HCT116 (cell line): ENCODE data around the gene ZSCAN30. TPM values are rescaled to one million over a fixed set of nuclear protein-coding genes. Genes with fewer than 3 reads are reported as not detected.

ENCODE experiments used
- ATAC-seq: fragments of 200-7000 bp; cut with Tn5 transposase; 2 replicates; pipeline ENCODE4 v1.9.1; 2020; ENCODE audit warnings: mild to moderate bottlenecking, moderate library complexity
- BruUV-seq: library from RNA; stranded (reverse); fragments of 400-500 nt; replicated peaks from 2 replicates; lab custom pipeline; 2021; lab: Mats Ljungman, UMichigan
- CTCF ChIA-PET: fragments of 300-600 bp; sonication (Branson Sonifier 250); formaldehyde crosslinking; loops from one replicate; lab custom pipeline; 2021; ENCODE audit warnings: antibody characterized with exemption; lab: Charles Lee
- POLR2A ChIA-PET: fragments of 300-600, 350-600 bp; sonication (Branson Sonifier 250); formaldehyde crosslinking; loops from one replicate; lab custom pipeline; 2021; ENCODE audit warnings: antibody characterized with exemption; lab: Charles Lee
- RAD21 ChIA-PET, 2 experiments: fragments of 300-600 bp; sonication (Branson Sonifier 250); formaldehyde crosslinking; loops; one replicate each; lab custom pipeline; 2023; ENCODE audit warnings: low total read pairs in 2 of 2; ENCODE audit not compliant: uncharacterized antibody in 2 of 2, unreplicated experiment in 2 of 2, low non-redundant PET in 1 of 2; lab: Charles Lee
- DNase-seq: peaks from one replicate; pipeline ENCODE4 v3.0.0-alpha.2; 2010; ENCODE audit warnings: low read depth, low spot score
- H2AFZ ChIP-seq: fragments of 200-600 bp; shearing (Covaris generic), sonication (generic); 2 replicates; pipeline ENCODE4 v1.6.1; 2017; ENCODE audit warnings: low read depth, mixed run types, mixed read lengths, antibody characterized with exemption, low read length; ENCODE audit not compliant: poor library complexity, severe bottlenecking
- H3K27ac ChIP-seq: 2 replicates; pipeline ENCODE4 v1.5.1; 2012; ENCODE audit warnings: low read depth, low read length
- H3K27me3 ChIP-seq: fragments of 200-600 bp; sonication (generic); 2 replicates; pipeline ENCODE4 v1.6.1; 2016; ENCODE audit warnings: mixed run types, low read length, mixed read lengths; ENCODE audit not compliant: insufficient read depth
- H3K36me3 ChIP-seq, 2 experiments: fragments of 200-500 bp in 1 of 2; fragments of 200-600 bp in 1 of 2; sonication (Bioruptor generic) in 1 of 2; sonication (generic) in 1 of 2; 2 replicates each; pipeline versions ENCODE4 v1.5.1 to v1.6.1; 2014 to 2016; ENCODE audit warnings: low read length in 2 of 2, inconsistent platforms in 1 of 2, mixed read lengths in 1 of 2, mixed run types in 1 of 2; ENCODE audit not compliant: insufficient read depth in 2 of 2, control insufficient read depth in 1 of 2
- H3K4me1 ChIP-seq, 2 experiments: fragments of 200-600 bp in 1 of 2; sonication (generic) in 1 of 2; 2 replicates each; pipeline versions ENCODE4 v1.5.1 to v1.6.1; 2012 to 2017; ENCODE audit warnings: low read length in 2 of 2, inconsistent platforms in 1 of 2, mild to moderate bottlenecking in 1 of 2, mixed read lengths in 1 of 2, mixed run types in 1 of 2, moderate library complexity in 1 of 2; ENCODE audit not compliant: insufficient read depth in 2 of 2, control insufficient read depth in 1 of 2
- H3K4me2 ChIP-seq: fragments of 200-600 bp; sonication (generic); 2 replicates; pipeline ENCODE4 v1.6.1; 2017; ENCODE audit warnings: mixed run types, low read length, mixed read lengths
- H3K4me3 ChIP-seq, 2 experiments: fragments of 200-600 bp in 1 of 2; sonication (generic) in 1 of 2; replicated peaks in 1 of 2; 2 replicates each; pipeline ENCODE4 v1.5.1; 2011 to 2016; ENCODE audit warnings: low read length in 2 of 2, control low read depth in 1 of 2, low read depth in 1 of 2, mild to moderate bottlenecking in 1 of 2, mixed read lengths in 1 of 2, mixed run types in 1 of 2
- H3K79me2 ChIP-seq: fragments of 200-600 bp; sonication (generic); 2 replicates; pipeline ENCODE4 v1.6.1; 2017; ENCODE audit warnings: mild to moderate bottlenecking, mixed run types, low read length, moderate library complexity, mixed read lengths; ENCODE audit not compliant: insufficient read depth
- H3K9ac ChIP-seq: fragments of 200-600 bp; sonication (generic); 2 replicates; pipeline ENCODE4 v1.6.1; 2016; ENCODE audit warnings: low read length, mixed read lengths
- H3K9me2 ChIP-seq: fragments of 200-600 bp; sonication (generic), shearing (Covaris generic); 2 replicates; pipeline ENCODE4 v1.6.1; 2017; ENCODE audit warnings: mixed run types, mild to moderate bottlenecking, moderate library complexity; ENCODE audit not compliant: insufficient read depth
- H3K9me3 ChIP-seq, 2 experiments: fragments of 200-500 bp in 1 of 2; fragments of 200-600 bp in 1 of 2; sonication (Bioruptor generic) in 1 of 2; sonication (generic) in 1 of 2; 2 replicates each; pipeline ENCODE4 v1.6.1; 2014 to 2017; ENCODE audit warnings: low read length in 2 of 2, mixed read lengths in 2 of 2, inconsistent platforms in 1 of 2, low read depth in 1 of 2, mild to moderate bottlenecking in 1 of 2, mixed run types in 1 of 2, moderate library complexity in 1 of 2; ENCODE audit not compliant: control insufficient read depth in 1 of 2, insufficient read depth in 1 of 2
- H4K20me1 ChIP-seq: fragments of 200-600 bp; sonication (generic), shearing (Covaris generic); 2 replicates; pipeline ENCODE4 v1.6.1; 2017; ENCODE audit warnings: mixed run types, mild to moderate bottlenecking, moderate library complexity; ENCODE audit not compliant: insufficient read depth
- CBX3 ChIP-seq: IDR thresholded peaks from 2 replicates; pipeline ENCODE4 v1.6.1; 2012; ENCODE audit warnings: low read depth
- CEBPB ChIP-seq: IDR thresholded peaks from 2 replicates; pipeline ENCODE4 v1.6.1; 2012; ENCODE audit warnings: low read depth
- EGR1 ChIP-seq: IDR thresholded peaks from 2 replicates; pipeline ENCODE4 v1.6.1; 2012; ENCODE audit warnings: low read depth
- ELF1 ChIP-seq: IDR thresholded peaks from 2 replicates; pipeline ENCODE4 v1.6.1; 2012; ENCODE audit warnings: low read depth, borderline replicate concordance
- EZH2phosphoT487 ChIP-seq: fragments of 200-600 bp; IDR thresholded peaks from 2 replicates; pipeline ENCODE4 v1.6.1; 2018; ENCODE audit warnings: antibody characterized with exemption, borderline replicate concordance
- JUND ChIP-seq: IDR thresholded peaks from 2 replicates; pipeline ENCODE4 v1.6.1; 2012
- POLR2A ChIP-seq: IDR thresholded peaks from 2 replicates; pipeline ENCODE4 v1.7.0; 2011; ENCODE audit warnings: borderline replicate concordance; ENCODE audit not compliant: insufficient read depth, insufficient read length; ENCODE audit errors: extremely low read depth
- POLR2AphosphoS5 ChIP-seq: IDR thresholded peaks from 2 replicates; pipeline ENCODE4 v1.6.1; 2011; ENCODE audit warnings: mild to moderate bottlenecking, low read depth, low read length, moderate library complexity
- RAD21 ChIP-seq: IDR thresholded peaks from 2 replicates; pipeline ENCODE4 v1.6.1; 2012; ENCODE audit warnings: low read depth, mild to moderate bottlenecking
- SP1 ChIP-seq: IDR thresholded peaks from 2 replicates; pipeline ENCODE4 v1.6.1; 2012; ENCODE audit warnings: low read depth
- SRF ChIP-seq: IDR thresholded peaks from 2 replicates; pipeline ENCODE4 v1.6.1; 2012; ENCODE audit warnings: low read depth
- TCF7L2 ChIP-seq: IDR thresholded peaks from 2 replicates; pipeline ENCODE4 v1.7.0; 2011; ENCODE audit warnings: borderline replicate concordance, inconsistent platforms; ENCODE audit not compliant: insufficient read depth, insufficient read length; ENCODE audit errors: extremely low read depth
- YY1 ChIP-seq: IDR thresholded peaks from 2 replicates; pipeline ENCODE4 v1.6.1; 2011; ENCODE audit warnings: low read length, low read depth, moderate library complexity, mild to moderate bottlenecking; ENCODE audit not compliant: insufficient replicate concordance; ENCODE audit errors: extremely low read depth
- ZNF274 ChIP-seq: fragments of 200-500 bp; sonication (Bioruptor generic); IDR thresholded peaks from 2 replicates; pipeline ENCODE4 v1.6.1; 2014; ENCODE audit warnings: mild to moderate bottlenecking, low read depth, low read length, inconsistent platforms
- intact Hi-C: fragments of 100-400 bp; cut with micrococcal nuclease; formaldehyde crosslinking; loops from 2 replicates; pipeline ENCODE4 v1.10.0; 2022
- total RNA-seq: library from RNA; stranded (reverse); gene quantifications from one replicate; pipeline ENCODE4 v1.2.1, GENCODE V29; 2021; ENCODE audit not compliant: unreplicated experiment
- TF ChIP-seq, protein P1 (sequence below): IDR thresholded peaks from 2 replicates; pipeline ENCODE4 v1.6.1; 2012; ENCODE audit warnings: low read depth
- TF ChIP-seq, protein P2 (sequence below), 3 experiments: fragments of 200-600 bp in 1 of 3; sonication (generic) in 1 of 3; IDR thresholded peaks in 2 of 3; conservative IDR thresholded peaks in 1 of 3; 2 replicates each; pipeline ENCODE4 v1.5.1; 2012 to 2017; ENCODE audit warnings: low read depth in 2 of 3, low read length in 2 of 3, antibody characterized with exemption in 1 of 3, borderline replicate concordance in 1 of 3, control low read depth in 1 of 3, mild to moderate bottlenecking in 1 of 3, mixed read lengths in 1 of 3, mixed run types in 1 of 3, moderate library complexity in 1 of 3; ENCODE audit not compliant: insufficient read depth in 1 of 3
- TF ChIP-seq, protein P3 (sequence below): IDR thresholded peaks from 2 replicates; pipeline ENCODE4 v1.6.1; 2011; ENCODE audit warnings: mild to moderate bottlenecking, low read length, moderate library complexity; ENCODE audit not compliant: insufficient replicate concordance; ENCODE audit errors: extremely low read depth
- TF ChIP-seq, protein P4 (sequence below): IDR thresholded peaks from 2 replicates; pipeline ENCODE4 v1.6.1; 2012

ZSCAN30 gene
- total RNA-seq, 1 experiment from 2014 or later = 11.5 TPM

DNA sequence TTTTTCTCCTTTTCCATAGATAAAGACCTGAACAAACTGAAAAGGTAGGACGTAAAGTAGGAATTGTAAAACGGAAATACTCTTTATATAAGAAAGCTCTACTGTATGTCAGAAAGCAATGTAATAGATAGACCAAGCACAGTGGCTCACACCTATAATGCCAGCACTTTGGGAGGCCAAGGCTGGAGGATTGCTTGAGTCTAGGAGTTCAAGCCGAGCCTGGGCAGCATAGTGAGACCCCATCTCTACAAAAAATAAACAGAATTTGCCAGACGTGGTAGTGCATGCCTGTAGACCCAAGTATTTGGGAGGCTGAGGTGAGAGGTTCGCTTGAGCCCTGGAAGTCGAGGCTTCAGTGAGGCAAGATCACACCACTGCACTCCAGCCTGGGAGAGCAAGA lies 41.6 kb downstream of the ZSCAN30 start:
- ChIA-PET CTCF (no interaction called here), RAD21 (no interaction called here)
- TF ChIP-seq TCF7L2 (no peak), POLR2A (no peak), EZH2phosphoT487 (no peak), ELF1 (no peak), JUND (no peak), EGR1 (no peak), SP1 (no peak), YY1 (no peak), ZNF274 (no peak), CBX3 (no peak), POLR2AphosphoS5 (no peak), RAD21 (no peak), CEBPB (no peak), SRF (no peak)
- TF ChIP-seq, protein P1, sequence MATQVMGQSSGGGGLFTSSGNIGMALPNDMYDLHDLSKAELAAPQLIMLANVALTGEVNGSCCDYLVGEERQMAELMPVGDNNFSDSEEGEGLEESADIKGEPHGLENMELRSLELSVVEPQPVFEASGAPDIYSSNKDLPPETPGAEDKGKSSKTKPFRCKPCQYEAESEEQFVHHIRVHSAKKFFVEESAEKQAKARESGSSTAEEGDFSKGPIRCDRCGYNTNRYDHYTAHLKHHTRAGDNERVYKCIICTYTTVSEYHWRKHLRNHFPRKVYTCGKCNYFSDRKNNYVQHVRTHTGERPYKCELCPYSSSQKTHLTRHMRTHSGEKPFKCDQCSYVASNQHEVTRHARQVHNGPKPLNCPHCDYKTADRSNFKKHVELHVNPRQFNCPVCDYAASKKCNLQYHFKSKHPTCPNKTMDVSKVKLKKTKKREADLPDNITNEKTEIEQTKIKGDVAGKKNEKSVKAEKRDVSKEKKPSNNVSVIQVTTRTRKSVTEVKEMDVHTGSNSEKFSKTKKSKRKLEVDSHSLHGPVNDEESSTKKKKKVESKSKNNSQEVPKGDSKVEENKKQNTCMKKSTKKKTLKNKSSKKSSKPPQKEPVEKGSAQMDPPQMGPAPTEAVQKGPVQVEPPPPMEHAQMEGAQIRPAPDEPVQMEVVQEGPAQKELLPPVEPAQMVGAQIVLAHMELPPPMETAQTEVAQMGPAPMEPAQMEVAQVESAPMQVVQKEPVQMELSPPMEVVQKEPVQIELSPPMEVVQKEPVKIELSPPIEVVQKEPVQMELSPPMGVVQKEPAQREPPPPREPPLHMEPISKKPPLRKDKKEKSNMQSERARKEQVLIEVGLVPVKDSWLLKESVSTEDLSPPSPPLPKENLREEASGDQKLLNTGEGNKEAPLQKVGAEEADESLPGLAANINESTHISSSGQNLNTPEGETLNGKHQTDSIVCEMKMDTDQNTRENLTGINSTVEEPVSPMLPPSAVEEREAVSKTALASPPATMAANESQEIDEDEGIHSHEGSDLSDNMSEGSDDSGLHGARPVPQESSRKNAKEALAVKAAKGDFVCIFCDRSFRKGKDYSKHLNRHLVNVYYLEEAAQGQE = no peak
- TF ChIP-seq, protein P2, sequence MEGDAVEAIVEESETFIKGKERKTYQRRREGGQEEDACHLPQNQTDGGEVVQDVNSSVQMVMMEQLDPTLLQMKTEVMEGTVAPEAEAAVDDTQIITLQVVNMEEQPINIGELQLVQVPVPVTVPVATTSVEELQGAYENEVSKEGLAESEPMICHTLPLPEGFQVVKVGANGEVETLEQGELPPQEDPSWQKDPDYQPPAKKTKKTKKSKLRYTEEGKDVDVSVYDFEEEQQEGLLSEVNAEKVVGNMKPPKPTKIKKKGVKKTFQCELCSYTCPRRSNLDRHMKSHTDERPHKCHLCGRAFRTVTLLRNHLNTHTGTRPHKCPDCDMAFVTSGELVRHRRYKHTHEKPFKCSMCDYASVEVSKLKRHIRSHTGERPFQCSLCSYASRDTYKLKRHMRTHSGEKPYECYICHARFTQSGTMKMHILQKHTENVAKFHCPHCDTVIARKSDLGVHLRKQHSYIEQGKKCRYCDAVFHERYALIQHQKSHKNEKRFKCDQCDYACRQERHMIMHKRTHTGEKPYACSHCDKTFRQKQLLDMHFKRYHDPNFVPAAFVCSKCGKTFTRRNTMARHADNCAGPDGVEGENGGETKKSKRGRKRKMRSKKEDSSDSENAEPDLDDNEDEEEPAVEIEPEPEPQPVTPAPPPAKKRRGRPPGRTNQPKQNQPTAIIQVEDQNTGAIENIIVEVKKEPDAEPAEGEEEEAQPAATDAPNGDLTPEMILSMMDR (IDR thresholded peaks at IDR 0.05 in 2 of 3, conservative IDR thresholded peaks at IDR 0.05 in 1 of 3; ENCODE audit: borderline replicate concordance in 1 of 3, insufficient read depth in 1 of 3, low read depth in 2 of 3, low read length in 2 of 3) = no peak
- TF ChIP-seq, protein P3, sequence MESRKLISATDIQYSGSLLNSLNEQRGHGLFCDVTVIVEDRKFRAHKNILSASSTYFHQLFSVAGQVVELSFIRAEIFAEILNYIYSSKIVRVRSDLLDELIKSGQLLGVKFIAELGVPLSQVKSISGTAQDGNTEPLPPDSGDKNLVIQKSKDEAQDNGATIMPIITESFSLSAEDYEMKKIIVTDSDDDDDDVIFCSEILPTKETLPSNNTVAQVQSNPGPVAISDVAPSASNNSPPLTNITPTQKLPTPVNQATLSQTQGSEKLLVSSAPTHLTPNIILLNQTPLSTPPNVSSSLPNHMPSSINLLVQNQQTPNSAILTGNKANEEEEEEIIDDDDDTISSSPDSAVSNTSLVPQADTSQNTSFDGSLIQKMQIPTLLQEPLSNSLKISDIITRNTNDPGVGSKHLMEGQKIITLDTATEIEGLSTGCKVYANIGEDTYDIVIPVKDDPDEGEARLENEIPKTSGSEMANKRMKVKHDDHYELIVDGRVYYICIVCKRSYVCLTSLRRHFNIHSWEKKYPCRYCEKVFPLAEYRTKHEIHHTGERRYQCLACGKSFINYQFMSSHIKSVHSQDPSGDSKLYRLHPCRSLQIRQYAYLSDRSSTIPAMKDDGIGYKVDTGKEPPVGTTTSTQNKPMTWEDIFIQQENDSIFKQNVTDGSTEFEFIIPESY = no peak
- TF ChIP-seq, protein P4, sequence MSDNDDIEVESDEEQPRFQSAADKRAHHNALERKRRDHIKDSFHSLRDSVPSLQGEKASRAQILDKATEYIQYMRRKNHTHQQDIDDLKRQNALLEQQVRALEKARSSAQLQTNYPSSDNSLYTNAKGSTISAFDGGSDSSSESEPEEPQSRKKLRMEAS = no peak
- TF ChIP-seq, all 23 proteins: peak for 0
- POLR2A ChIA-PET = no interaction called here
- peaks cover 44 to 67% of the 10 kb centered on the region in 2 experiments for H3K36me3 ChIP-seq
- no peak overlapping the region for H2AFZ ChIP-seq
- no peak overlapping the region for H3K9ac ChIP-seq
- H3K4me1 ChIP-seq = no peaks in the 10 kb centered on the region
- intact Hi-C loops = no loop called here
- no peak overlapping the region for H3K27ac ChIP-seq
- H3K79me2 ChIP-seq = no peaks in the 10 kb centered on the region
- ATAC-seq (no peak), DNase-seq (no peak)
- H3K4me2 ChIP-seq = no peak overlapping the region
- no peaks in the 10 kb centered on the region for H4K20me1 ChIP-seq
- H3K27me3 ChIP-seq = no peaks in the 10 kb centered on the region
- H3K4me3 ChIP-seq = no peak overlapping the region
- H3K9me2 ChIP-seq = no peaks in the 10 kb centered on the region
- BruUV-seq = no TSS peak
- H3K9me3 ChIP-seq = peaks cover 0 to 31% of the 10 kb centered on the region in 2 experiments; a peak in 3 of 4 replicates
